ENCODE measurements around the gene ENGASE.

Gene ENGASE

GRCh38 chr17:79078476-79079190, 4.0 kb downstream of the ENGASE start:
- Mint-ChIP-seq H3K4me3 (no peak overlapping the region), H3K9me3 (ENCODE audit: low read depth) (no peaks in the 10 kb centered on the region), H3K4me1 (ENCODE audit: low read depth) (peaks cover 14% of the 10 kb centered on the region), H3K27me3 (no peaks in the 10 kb centered on the region), H3K36me3 (no peaks in the 10 kb centered on the region), H3K27ac (no peak overlapping the region)

GRCh38 chr17:79079421-79080200, 5.0 kb downstream of the ENGASE start:
- Mint-ChIP-seq H3K27ac (no peak overlapping the region), H3K4me3 (no peak overlapping the region), H3K9me3 (ENCODE audit: low read depth) (no peaks in the 10 kb centered on the region), H3K36me3 (no peaks in the 10 kb centered on the region), H3K4me1 (ENCODE audit: low read depth) (peaks cover 14% of the 10 kb centered on the region), H3K27me3 (no peaks in the 10 kb centered on the region)

GRCh38 chr17:79080349-79080748, 5.7 kb downstream of the ENGASE start:
- H3K27ac Mint-ChIP-seq = no peak overlapping the region
- peaks cover 12% of the 10 kb centered on the region for H3K4me1 Mint-ChIP-seq (ENCODE audit: low read depth)

GRCh38 chr17:79080761-79081290, 6.2 kb downstream of the ENGASE start:
- Mint-ChIP-seq H3K27ac (no peak overlapping the region), H3K9me3 (ENCODE audit: low read depth) (no peaks in the 10 kb centered on the region), H3K27me3 (no peaks in the 10 kb centered on the region), H3K4me1 (ENCODE audit: low read depth) (peaks cover 8% of the 10 kb centered on the region), H3K36me3 (no peaks in the 10 kb centered on the region), H3K4me3 (no peak overlapping the region)

More at GRCh38 chr17:79080349-79080748, 5.7 kb downstream of the ENGASE start:
- no peaks in the 10 kb centered on the region for H3K9me3 Mint-ChIP-seq (ENCODE audit: low read depth)
- H3K27me3 Mint-ChIP-seq = no peaks in the 10 kb centered on the region
- no peak overlapping the region for H3K4me3 Mint-ChIP-seq
- no peaks in the 10 kb centered on the region for H3K36me3 Mint-ChIP-seq

GRCh38 chr17:79081571-79082276, 7.1 kb downstream of the ENGASE start:
- H3K36me3 Mint-ChIP-seq = no peaks in the 10 kb centered on the region
- no peak overlapping the region for H3K27ac Mint-ChIP-seq
- no peaks in the 10 kb centered on the region for H3K9me3 Mint-ChIP-seq (ENCODE audit: low read depth)
- H3K27me3 Mint-ChIP-seq = no peaks in the 10 kb centered on the region
- H3K4me1 Mint-ChIP-seq (ENCODE audit: low read depth) = no peaks in the 10 kb centered on the region
- H3K4me3 Mint-ChIP-seq = no peak overlapping the region

- Mint-ChIP-seq H3K9me3 (ENCODE audit: low read depth) (no peaks in the 10 kb centered on the region), H3K36me3 (no peaks in the 10 kb centered on the region), H3K4me1 (ENCODE audit: low read depth) (no peaks in the 10 kb centered on the region), H3K27me3 (no peaks in the 10 kb centered on the region), H3K4me3 (no peak overlapping the region), H3K27ac (no peak overlapping the region)
Observed at GRCh38 chr17:79082311-79083190, 7.9 kb downstream of the ENGASE start.

- H3K9me3 Mint-ChIP-seq (ENCODE audit: low read depth) = no peaks in the 10 kb centered on the region
- H3K27me3 Mint-ChIP-seq = no peaks in the 10 kb centered on the region
- no peaks in the 10 kb centered on the region for H3K36me3 Mint-ChIP-seq
- H3K4me3 Mint-ChIP-seq = no peak overlapping the region
- no peak overlapping the region for H3K27ac Mint-ChIP-seq
- no peaks in the 10 kb centered on the region for H3K4me1 Mint-ChIP-seq (ENCODE audit: low read depth)
Observed at GRCh38 chr17:79083191-79083971, 8.8 kb downstream of the ENGASE start.

- no peaks in the 10 kb centered on the region for H3K27me3 Mint-ChIP-seq
- H3K9me3 Mint-ChIP-seq (ENCODE audit: low read depth) = no peaks in the 10 kb centered on the region
- no peak overlapping the region for H3K27ac Mint-ChIP-seq
- H3K36me3 Mint-ChIP-seq = no peaks in the 10 kb centered on the region
- no peak overlapping the region for H3K4me3 Mint-ChIP-seq
- H3K4me1 Mint-ChIP-seq (ENCODE audit: low read depth) = no peaks in the 10 kb centered on the region
Observed at GRCh38 chr17:79084291-79085153, 9.9 kb downstream of the ENGASE start.

- no peak overlapping the region for H3K27ac Mint-ChIP-seq
- no peaks in the 10 kb centered on the region for H3K27me3 Mint-ChIP-seq
- H3K36me3 Mint-ChIP-seq = no peaks in the 10 kb centered on the region
- H3K9me3 Mint-ChIP-seq (ENCODE audit: low read depth) = no peaks in the 10 kb centered on the region
- H3K4me1 Mint-ChIP-seq (ENCODE audit: low read depth) = no peaks in the 10 kb centered on the region
- no peak overlapping the region for H3K4me3 Mint-ChIP-seq
Observed at GRCh38 chr17:79085154-79085920, 10.7 kb downstream of the ENGASE start.

GRCh38 chr17:79085921-79086551, 11.4 kb downstream of the ENGASE start:
- no peaks in the 10 kb centered on the region for H3K36me3 Mint-ChIP-seq
- no peaks in the 10 kb centered on the region for H3K27me3 Mint-ChIP-seq
- no peaks in the 10 kb centered on the region for H3K9me3 Mint-ChIP-seq (ENCODE audit: low read depth)
- H3K27ac Mint-ChIP-seq = no peak overlapping the region
- H3K4me3 Mint-ChIP-seq = no peak overlapping the region
- no peaks in the 10 kb centered on the region for H3K4me1 Mint-ChIP-seq (ENCODE audit: low read depth)

GRCh38 chr17:79086609-79087427, 12.2 kb downstream of the ENGASE start:
- no peaks in the 10 kb centered on the region for H3K9me3 Mint-ChIP-seq (ENCODE audit: low read depth)
- H3K4me1 Mint-ChIP-seq (ENCODE audit: low read depth) = no peaks in the 10 kb centered on the region
- H3K27me3 Mint-ChIP-seq = no peaks in the 10 kb centered on the region
- H3K36me3 Mint-ChIP-seq = no peaks in the 10 kb centered on the region
- no peak overlapping the region for H3K4me3 Mint-ChIP-seq
- no peak overlapping the region for H3K27ac Mint-ChIP-seq
